DMS114 treated with DMSO at 0.1 percent for 48 hours (cell line): ENCODE data around the gene ATG14.
"Not testable (repeated sequence)": the region's sequence is repeated elsewhere in the genome, so short reads cannot be mapped to it uniquely, and the experiment has no call there.

ENCODE experiments used
- DNase-seq: peaks from one replicate; lab custom pipeline; 2025; ENCODE audit not compliant: unreplicated experiment; lab: John Stamatoyannopoulos, UW

ATG14 gene

DNA sequence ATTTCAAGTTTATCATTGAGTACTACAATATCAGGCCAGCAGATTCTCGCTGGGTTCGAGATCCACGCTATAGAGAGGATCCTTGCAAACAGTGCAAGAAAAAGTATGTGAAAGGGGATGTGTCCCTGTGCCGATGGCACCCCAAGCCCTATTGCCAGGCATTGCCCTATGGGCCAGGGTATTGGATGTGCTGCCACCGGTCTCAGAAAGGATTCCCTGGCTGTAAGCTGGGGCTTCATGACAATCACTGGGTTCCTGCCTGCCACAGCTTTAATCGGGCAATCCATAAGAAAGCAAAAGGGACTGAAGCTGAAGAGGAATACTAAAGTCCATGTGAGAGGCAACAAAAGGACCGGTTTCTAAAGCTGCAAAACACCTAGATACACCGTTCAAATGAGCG lies 59.4 kb downstream of the ATG14 start:
- no peak for DNase-seq

DNA sequence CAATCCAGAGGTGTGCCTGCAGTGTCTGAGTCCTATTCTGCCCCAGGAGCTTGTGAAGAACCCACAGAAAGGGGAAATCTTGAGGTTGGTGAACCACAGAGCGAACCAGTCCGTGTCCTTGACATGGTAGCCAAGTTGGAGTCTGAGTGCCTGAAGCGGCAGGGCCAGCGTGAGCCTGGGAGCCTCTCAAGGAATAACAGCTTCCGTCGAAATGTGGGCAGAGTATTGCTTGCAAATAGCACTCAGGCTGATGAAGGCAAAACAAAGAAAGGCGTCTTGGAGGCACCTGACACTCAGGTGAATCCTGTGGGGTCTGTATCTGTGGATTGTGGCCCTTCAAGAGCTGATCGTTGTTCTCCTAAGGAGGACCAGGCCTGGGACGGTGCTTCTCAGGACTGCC lies 60.5 kb downstream of the ATG14 start:
- no peak for DNase-seq

DNA sequence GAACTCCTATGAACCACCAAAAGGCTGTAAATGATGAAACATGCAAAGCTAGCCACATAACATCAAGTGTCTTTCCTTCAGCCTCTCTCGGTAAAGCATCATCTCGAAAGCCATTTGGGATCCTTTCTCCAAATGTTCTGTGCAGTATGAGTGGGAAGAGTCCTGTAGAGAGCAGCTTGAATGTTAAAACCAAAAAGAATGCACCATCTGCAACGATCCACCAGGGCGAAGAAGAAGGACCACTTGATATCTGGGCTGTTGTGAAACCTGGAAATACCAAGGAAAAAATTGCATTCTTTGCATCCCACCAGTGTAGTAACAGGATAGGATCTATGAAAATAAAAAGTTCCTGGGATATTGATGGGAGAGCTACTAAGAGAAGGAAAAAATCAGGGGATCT lies 61.2 kb downstream of the ATG14 start:
- DNase-seq, result no peak

DNA sequence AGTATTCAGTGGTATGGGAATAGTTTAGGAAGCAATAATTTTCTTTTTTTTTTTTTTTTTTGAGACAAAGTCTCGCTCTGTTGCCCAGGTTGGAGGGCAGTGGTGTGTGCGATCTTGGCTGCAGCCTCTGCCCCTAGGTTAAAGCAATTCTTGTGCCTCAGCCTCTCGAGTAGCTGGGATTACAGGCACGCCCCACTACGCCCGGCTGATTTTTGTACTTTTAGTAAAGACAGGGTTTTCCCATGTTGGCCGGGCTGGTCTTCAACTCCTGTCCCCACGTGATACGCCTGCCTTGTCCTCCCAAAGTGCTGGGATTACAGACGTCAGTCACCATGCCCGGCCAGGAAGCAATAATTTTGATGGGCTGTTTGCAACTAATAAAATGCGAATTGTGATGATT lies 62.1 kb downstream of the ATG14 start:
- no peak for DNase-seq

DNA sequence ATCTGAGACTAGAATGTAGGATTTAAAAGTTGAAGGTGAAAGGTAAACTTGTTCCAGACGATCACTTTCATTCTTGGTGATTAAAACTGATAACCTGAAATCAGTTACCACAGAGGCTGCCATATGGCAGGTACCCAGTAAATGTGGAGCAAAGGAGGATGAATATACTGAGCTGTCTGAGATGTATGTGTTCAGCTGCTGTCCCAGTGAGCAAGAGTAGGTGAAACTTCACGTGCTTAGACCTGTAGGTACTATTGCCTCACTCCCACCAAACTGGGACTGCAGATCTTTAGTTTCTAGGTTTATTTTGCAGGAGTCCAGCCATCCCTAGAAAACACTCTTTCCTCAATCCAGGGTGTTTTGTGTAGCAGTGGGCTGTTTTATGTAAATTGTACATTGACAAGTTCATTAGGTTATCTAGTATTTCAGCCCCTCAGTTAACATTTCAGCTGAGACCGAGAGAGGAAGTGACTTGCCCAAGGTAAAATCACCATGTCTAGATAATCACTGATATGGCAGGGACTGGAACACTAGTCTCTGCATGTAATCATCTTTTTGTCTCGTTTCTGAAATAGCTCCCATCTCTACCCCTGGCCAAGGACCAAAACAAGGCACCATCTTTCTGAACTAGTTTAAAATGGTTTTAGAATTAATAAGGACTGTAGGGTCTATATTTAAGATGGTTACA lies 62.7 kb downstream of the ATG14 start:
- no peak for DNase-seq

DNA sequence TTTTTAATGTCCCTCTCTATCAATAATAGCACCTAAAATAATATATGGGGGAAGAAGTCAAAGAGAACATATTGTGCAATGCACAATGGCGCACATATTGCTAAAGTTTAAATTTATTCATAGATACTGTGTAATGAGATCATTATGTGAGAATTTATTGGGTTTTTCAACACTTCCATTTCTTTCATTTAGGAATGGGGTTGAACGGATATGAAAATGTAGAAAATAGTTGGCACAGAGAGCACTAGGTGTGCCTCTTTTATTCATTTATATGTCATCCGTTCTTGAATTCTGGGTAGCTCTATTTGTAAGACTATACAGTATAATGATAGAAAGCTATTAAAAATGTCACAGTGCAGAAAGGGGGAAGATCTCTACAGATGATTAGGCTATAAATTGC lies 63.9 kb downstream of the ATG14 start:
- no peak for DNase-seq

DNA sequence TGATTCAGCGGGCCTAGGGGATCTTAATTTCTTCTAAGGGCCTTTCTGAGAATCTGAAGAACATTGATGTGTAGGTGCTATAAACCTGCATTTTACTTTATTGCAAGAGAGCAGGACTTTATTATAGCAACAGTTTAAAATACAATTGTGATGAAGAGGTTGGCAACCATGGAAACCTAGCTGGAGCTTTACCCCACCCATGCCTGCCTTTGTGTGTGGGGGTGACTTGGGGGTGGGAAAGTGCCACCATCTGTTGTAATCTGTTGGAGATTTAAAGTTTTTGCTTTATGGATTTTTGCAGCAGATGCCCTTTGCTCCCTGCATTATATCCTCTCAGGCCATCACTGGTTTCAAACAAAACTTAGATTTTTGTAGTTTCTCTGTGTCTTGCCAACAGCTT lies 64.6 kb downstream of the ATG14 start:
- DNase-seq, result no peak

DNA sequence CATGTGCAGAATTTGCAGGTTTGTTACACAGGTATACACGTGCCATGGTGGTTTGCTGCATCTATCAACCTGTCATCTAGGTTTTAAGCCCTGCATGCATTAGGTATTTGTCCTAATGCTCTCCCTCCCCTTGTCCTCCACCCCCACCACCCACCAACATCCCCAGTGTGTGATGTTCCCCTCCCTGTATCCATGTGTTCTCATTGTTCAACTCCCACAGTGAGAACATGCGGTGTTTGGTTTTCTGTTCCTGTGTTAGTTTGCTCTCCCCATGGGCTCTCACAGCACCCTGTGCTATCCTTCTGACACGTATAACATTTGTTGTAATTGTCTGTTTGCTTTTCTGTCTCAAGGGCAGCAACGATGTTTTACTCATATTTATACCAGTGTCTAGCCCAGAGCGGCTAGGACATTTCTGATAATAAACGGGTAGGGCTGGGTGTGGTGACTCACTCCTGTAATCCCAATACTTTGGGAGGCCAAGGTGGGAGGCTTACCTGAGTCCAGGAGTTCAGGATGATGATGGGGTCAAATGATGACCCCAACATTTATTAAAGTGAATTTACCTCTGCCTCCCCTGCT lies 67.0 kb downstream of the ATG14 start:
- not testable (repeated sequence) for DNase-seq

DNA sequence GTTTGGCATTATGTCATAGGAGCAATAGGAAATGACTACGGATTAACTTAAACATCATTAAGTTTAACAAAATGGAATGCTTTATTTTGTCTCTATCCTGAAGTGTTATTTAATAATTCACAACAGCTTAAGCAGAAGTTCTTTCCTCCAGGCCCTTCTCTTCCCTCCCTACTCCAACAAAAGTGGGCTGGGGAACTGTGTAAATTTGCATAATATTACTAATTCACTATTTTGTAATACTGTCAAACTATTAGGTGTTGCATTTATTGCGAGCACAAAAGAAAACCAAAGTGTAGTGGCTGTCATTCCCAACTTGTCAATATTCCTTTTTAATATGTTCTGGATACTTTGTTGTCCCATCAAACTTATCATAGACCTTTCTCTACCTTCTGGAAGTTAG lies 69.8 kb downstream of the ATG14 start:
- no peak for DNase-seq

DNA sequence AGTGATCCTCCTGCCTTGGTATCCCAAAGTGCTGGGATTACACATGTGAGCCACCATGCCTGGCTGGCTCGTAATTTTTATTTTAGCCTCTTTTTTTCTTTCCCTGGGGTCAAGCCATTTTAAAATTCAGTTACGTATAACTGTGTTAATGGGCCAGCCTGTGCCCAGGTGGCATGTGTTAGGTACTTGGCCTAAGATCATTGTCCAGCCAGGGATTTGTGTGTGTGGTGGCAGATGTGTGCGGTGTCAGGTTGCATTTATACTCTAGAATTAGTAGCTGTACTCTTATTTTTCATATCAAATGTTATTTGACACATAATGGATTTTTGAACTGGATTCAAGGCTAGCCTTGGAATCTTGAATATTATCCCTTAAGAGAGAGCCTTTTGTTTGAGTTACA lies 71.1 kb downstream of the ATG14 start:
- DNase-seq, result no peak

DNA sequence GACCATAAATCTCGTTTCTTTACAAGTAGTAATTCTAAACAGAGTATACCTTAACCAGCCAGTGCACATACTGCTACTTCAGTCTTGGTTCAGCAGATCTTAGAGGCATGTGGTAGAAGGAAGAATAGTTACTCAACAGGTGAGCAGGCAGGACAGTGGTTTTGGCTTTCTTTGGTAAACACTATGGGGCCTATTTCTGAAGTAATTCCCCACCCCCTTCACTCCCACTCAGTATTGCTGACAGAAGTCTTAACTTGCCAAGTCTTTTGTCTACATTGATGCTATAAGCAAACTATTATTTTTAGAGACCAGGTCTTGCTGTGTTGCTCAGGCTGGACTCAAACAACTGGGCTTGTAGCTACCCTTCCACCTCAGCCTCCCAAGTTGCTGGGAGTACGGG lies 71.9 kb downstream of the ATG14 start:
- DNase-seq, result no peak

DNA sequence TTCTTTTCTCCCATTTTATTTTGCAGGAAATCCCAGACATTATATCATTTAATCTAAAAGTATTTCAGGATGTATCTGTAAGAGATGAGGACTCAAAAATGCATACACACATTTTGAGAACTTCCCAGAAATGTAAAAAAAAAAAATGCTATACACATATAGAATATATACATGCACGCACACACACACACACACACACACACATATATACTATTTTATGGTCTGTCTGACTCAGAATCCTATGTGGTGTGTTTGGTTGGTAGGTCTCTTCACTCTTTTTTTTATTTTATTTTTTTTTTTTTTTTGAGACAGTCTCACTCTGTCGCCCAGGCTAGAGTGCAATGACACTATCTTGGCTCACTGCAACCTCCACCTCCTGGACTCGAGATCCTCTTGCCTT lies 74.9 kb downstream of the ATG14 start:
- DNase-seq, result no peak

DNA sequence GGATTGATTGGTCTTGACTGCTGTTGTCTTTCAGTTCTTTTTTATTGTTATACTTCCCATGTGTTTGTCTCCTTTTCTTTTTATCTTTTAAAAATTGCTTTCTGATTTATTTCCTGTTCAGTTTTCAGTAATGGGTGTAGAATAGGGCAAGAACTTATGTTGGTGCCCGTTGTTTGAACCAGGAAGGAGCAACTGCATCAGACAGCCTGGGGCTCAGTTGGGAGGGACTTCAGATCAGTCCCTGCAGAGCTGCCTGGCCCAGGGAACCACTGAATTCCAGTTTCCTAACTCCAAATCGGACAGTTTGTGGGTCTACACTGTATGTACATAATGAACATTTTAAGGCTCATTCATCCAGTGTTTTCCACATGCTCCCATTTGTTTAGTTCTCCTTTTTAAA lies 75.5 kb downstream of the ATG14 start:
- no peak for DNase-seq

DNA sequence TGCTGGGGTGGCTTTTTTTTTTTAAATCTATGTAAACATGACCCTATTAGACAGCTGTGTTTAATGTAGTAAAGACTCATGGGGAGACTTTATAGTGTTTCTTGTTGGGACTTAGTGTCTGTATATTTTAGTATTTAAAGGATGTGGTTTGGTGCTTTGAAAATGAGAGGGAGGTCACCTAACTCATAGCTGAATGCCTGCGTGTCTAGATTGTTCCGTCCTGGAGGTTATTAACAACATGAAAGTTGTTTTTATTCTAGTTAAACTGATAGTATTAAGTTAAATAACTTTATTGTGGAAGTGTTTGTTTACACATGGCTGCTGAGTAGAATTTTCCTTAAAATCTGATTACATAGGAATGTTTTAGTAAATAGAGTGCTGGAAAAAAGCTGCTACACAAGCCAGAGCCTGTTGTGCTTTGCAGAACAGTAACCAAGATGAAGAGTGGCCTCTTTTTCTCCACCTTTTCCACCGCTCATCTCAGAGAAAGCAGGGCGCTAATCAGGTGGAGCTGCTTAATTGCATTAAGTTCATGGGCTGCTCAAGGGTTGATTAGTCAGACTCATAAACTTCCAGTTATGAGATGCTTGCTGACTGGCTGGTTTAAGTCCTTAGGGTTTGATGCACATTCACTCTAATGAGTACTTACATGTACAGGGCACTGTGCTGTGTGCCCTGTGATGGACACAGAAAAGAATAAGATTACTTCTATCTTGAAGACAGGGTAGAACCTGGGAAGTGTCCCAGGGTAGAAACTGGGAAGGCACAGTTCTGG lies 77.7 kb downstream of the ATG14 start:
- no peak for DNase-seq

DNA sequence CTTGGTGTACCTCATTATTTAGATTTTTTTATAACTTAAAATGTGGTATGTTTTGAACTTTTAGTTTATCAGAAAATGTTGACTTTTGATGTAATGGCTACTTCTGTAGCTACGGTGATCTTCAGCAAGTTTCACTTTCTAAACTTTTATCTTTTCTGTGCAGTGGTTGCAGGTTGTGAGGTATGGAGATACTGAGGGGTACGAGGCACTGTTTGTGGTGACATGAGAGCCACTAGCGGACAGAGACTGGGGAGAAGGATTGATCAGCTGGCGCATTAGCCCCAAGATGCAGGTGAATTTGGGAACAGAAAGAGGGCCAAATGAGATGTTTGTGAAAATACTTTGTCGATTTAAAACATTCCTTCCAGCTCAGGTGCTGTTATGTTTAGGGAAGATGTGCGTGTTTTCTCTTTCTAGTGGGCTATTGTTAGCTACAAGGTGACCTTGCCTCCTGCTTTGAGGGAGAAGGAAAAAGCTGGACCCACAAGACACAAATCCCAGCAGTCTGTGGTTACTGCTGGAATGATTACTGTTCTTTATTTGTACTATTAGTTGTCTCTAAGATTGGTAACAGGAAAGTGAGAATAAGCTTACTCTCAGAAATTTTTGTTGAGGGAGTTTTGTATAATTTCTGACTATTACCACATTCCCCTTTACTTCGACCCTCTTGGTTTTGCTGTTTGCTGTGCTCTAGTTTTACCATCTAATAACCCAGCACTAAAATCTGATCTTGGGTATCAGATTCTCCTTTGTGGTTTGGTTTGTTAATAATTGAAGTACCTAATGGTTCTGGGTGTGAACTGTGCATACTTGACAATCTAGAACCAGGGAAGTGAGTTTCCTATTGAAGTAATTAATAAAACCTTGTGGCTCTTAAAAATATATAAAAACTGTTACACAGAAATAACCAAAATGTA lies 78.7 kb downstream of the ATG14 start:
- DNase-seq, result no peak

DNA sequence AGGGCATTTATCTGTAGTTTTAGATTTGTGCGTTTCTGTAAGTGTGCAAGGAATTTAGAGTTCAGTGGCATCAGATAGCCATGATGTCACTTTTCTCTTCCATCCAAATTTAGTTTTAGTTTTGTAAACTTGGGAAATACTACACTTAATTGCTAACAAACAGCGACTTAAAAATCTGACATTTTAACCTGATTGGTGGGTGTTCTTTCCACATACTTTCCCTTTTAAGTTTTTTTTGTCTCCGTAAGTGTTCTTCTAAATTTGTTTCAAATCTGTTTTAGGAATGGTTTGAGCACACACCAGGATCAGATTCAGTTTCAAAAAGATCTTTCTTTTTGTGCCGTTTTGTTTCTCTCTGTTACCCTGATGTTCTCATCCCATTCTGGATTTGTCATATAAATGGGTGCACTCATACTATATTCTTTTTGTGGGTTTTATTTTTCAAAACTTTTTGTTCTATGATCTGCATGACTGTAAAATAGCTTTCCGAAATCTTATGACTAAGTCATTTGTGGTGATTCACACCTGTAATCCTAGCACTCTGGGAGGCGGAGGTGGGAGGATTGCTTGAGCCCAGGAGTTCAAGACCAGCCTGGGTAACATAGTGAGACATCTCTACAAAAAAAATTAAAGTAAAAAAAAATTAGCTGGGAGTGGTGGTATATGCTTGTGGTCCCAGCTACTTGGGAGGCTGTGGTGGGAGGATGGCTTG lies 81.5 kb downstream of the ATG14 start:
- DNase-seq, result no peak

DNA sequence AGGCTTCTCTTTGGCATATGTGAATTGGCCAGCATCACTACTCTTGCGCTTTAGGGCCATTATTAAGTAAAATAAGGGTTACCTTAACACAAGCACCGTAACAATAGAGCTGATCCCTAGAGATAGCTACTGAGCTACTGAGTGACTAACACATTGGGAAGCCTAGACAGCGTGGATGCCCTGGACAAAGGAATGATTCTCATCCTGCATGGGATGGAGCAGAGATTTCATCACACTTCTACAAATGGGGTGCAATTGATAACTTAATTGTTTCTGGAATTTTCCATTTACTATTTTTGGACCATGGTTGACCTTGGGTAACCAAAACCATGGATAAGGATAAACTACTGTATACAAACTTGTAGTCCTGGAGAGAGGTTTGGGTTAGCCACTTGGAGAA lies 83.3 kb downstream of the ATG14 start:
- no peak for DNase-seq

DNA sequence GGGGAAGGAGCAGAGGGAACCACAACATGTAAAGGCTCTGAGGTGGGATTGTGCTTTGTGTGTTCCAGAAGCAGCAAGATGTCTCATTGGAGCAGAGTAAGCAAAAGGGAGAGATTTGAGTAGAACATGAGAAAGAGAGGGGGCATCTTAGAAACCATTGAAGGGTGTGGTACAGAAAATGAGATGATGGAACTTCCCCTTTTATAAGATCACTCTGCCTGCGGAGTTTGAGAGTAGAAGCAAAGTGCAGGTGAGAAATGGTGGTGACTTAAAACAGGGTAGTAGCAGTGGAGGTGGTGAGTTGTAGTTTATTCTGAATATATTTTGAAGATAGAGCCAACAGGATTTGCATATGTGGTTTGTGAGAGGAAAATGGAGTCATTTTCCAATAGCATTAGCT lies 84.5 kb downstream of the ATG14 start:
- DNase-seq, result no peak

DNA sequence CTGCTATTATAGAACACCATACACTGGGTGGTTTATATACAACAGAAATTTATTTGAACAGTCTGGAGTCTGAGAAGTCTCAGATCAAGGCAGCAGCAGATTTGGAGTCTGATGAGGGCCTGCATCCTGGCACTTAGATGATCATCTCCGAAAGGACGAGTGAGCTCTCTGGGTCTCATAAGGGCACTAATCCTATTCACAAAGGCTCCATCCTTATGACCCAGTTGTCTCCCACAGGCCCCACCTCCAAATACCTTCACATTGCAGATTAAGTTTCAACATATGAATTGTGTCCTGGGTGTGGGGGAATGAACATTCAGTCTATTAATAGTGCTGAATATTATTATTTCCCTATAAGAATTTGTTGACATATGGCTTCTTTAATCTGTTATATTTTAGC lies 86.8 kb downstream of the ATG14 start:
- DNase-seq, result no peak

DNA sequence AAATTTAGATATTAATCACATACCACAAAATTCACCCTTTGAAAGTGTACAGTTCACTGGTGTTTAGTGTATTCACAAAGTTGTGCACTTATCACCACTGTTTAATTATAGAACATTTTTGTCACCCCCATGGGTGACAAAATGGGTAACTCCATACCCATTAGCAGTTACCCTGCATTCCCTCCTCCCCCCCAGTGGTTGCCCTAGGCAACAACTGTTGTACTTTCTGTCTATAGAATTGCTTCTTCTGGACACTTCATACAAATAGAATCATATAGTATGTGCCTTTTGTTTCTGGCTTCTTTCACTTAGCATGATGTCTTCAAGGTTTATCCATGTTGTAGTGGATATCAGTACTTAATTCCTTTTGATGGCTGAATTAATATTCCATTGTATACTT lies 87.7 kb downstream of the ATG14 start:
- no peak for DNase-seq

DNA sequence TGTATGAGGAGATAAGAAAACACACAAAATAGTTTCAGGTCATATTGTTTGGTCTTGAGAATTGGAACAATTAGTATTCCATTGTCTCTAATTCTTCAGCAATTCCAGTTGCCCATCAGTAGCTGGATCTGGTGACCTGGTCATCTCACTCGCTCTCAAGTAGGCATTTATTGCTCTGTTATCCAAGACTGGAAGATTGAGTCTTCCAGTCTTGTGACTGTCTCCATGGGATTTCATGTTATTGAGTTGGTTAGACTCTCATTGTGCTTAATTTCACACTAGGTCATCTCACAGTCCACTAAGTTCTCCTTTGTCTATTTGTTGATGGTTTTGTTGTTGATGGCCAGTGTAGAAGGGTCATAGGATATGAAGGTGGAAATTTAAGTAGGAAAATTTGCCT lies 92.9 kb downstream of the ATG14 start:
- DNase-seq, result no peak
